Glomerular visceral epithelial cell (primary cell): ENCODE results near the gene SH3YL1.

Experiments
- DNase-seq: peaks from one replicate; pipeline ENCODE4 v3.0.0-alpha.2; 2016; ENCODE audit errors: extremely low spot score

SH3YL1 gene

DNA sequence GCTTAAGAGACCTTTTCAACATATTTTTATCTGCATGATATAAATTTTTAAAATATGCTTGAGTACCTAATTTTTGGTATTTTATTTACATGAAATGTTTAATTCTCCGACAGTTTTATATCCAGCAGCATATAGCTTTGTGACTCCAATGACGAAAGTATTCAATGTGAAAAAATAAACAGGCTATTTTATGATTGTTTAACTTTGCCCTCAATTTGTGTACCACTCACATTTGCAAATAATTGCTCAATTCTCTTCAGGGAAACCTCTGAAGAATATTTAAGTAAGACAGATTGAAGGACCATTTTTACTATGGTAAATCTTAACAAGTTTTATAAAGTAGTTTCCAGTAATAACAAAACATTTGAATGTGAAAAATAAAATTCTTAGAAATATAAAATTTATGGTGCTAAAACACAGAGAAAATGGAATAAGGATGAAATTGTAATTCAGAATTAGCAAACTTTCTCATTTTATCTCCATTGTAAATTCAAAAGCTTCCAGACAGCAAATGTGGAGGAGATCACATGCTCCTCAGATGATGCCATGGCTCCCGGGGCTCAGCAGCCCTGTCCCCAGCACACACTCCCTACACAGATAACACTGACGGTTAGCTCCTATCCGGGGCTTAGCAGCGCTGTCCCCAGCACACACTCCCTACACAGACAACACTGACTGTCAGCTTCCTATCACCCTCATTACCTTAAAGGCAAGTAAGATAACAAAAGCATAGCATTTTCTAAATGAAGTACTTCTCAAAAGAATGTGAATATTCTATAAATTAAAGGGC, 39.7 kb downstream of the SH3YL1 start:
- DNase-seq: no peak

DNA sequence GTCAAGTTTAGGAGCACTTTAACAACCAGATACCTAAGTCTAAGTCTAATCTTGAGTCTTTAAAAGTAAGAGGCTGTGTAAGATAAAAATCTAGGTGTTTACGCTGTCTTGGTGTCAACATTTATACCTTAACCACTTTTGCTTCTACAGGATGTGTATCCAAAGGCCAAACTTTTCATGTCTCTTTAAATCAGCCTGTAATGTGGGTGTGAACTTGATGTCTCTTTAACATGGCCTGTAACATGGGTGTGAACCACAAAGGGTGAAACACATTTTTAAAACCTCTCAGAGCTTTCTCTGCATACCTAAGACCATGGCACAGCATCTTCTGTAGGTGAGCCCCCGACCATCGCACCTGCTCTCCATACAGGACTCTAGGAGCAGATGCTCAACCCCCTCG, 40.4 kb downstream of the SH3YL1 start:
- DNase-seq: no peak

DNA sequence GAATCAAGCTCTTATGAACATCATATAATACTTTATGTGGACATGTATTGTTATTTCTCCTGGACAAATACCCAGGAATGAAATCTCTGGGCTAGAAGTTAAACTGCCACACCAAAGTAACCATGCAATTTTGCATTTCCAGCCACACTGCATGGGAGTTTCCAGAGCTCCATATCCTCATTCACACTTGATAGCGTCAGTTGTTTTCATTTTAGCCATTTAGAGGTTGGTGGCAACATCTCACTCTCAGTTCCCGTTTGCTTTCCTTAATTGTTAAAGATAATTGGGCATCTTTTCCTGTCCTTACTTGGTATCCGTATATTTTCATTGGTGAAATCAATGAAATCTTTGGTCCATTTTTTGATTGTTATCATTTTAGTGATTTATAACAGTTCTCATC, 47.8 kb downstream of the SH3YL1 start:
- no peak for DNase-seq

DNA sequence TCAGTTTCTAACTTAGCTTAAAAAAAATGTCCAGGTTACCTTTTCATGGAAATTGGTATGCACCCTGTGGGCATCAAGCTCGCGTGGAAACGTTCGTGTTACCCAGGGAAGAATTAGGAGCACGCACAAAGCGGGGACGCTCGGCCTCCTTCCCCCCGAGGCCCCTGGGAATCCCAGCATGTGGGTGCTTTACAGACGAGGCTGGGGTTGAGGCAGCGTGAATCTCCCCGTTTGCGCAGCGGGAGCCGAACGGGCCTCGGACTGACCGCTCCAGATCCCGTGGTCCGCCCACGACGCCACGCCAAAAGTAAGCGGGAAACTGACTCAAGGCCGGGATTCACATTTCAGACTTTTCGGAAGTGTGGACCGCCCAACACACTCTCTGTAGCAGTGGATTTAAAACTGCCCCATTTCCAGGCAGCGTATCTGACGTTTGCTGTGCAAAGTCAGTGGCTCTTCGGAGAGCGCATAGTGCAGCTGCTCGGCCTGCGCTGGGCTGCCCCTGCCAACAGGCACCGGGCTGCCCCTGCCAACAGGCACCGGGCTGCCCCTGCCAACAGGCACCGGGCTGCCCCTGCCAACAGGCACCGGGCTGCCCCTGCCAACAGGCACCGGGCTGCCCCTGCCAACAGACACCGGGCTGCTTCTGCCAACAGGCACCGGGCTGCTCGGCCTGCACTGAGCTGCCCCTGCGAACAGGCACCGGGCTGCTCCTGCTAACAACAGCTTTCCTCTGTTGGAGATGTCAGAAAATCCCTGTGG, 49.7 kb downstream of the SH3YL1 start:
- no peak for DNase-seq

DNA sequence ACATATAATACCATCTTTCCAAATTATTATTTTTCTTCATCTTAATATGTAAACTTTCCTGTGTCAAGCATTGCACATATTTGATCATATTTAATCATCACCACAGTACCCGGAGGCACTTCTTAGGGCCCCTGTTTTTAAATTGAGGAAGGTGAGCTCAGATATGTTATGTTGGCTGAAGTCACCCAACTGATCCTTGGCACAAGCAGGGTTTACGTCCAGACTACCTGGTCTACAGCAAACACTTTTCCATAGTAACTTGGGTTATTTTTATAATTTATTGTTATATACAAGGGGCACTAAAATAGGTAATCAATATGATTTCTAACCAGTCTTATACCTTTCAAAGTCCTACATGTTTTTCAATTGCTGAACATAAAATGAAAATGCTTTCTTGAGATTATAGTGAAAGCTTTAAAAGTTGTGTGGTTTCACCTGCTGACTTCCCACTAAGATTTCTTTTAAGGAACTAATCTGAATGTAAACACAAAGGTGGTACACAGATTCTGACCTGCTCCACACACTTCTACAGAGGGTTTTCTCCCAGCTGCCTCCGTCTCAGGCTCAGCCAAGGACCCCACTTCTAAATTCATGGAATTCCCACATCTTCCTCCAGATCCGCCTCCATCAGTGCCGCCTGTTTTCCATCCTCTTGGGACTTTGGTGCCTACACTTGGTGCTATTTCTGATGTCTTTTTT, 52.2 kb downstream of the SH3YL1 start:
- DNase-seq: no peak

DNA sequence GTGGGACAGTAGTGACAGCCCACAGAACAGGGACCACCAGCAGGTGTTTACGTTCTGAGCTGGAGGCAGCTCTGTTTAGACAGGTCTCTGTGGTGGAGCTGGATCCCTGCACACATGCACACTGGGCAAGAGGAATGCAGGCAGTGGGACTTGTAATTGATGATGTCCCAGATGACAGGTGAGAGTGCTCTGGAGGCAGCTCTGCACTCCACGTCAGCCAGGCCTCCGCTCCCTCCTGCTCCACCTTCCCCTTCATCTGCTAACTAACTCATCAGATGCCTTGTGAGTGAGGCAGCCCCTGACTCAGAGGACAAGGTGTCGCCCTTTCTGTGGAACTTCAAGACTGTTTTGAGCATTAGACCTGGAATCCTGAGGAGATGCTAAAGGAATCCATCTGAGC, 53.2 kb downstream of the SH3YL1 start:
- no peak for DNase-seq

DNA sequence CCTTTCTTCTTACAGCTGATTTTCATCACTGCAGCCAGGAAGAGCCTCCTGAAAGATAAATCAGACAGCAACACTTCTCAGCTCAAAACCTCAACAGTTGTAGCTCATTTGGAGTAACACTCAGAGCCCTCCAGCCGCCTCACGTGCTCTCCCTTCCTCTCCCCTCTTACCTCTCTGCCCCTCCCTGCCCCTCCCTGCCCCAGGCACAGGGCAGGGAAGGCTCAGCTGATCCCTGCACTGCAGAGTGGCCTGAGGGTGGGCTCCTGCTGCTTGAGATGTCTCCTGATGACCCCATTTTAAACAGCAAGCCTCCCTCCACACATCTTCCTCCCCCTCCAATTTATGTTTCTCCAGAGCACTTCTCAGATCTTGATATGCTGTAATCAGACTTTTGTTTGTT, 54.4 kb downstream of the SH3YL1 start:
- no peak for DNase-seq

DNA sequence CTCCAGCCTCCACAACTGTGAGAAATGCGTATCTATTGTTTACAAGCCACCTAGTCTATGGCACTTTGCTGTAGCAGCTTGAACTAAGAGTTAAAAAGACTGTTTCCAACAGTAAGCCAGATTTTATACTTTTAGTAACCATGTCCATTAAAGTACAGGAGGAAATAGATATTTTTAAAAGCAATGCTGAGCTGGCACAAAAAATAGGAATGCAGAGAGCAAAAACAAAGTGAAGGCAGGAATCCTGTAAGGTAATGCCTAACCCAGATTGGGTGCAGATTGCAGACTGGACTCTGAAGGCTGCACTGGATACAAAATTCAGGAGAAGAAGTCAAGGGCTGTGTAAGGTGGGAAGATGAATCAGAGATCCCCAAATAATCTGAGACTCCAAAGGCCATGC, 55.5 kb downstream of the SH3YL1 start:
- DNase-seq: no peak

DNA sequence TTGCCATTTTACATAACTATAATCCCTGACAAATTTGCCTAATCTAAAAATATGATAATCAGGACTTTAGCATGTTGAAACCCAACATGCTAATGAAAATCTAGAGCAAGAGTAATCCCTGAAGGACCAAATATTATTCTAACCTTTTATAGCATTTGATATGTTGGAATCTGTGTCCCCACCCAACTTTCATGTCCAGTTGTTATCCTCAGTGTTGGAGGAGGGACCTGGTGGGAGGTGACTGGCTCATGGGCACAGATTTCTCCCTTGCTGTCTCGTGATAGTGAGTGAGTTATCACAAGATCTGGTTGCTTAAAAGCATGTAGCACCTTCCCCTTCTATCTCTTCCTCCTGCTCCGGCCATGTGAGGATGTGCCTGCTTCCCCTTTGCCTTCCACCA, 59.8 kb downstream of the SH3YL1 start:
- no peak for DNase-seq

DNA sequence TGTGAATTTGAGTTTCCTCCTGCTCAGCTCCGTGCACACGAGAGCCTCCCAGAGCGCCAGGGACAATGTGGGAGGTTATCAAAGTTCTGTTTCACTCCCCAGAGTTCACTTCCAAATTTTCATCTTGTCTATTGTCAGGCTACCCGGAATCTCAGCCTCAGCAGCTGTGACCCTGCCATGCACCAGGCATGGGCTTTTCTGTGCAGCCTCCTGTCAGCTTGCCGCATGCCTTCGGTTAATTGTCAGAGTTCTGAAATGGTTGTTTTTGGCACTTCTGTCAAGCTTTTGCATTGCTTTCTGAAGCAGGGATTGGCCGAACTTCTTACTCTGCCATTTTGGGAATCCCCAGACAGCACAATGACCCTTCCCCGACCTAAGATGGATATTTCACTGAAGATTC, 60.4 kb downstream of the SH3YL1 start:
- no peak for DNase-seq

DNA sequence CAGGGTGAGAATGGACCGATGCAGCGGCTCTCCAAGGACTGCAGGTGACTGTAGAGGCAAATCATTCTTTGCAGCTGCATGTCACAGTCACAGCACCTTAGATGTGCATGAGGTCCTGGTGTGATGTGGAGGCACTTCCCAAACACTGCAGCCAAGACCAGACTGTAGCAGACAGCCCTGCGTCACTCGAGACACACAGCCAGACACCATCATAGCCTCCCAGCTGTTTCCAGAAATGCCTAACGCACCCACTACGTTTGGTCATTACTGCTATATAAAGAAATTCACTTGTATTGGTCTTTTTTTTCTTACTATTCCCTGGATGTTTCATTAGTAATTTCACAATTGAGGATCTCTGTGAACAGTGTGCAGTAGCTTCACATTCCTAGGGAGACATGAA, 60.9 kb downstream of the SH3YL1 start:
- no peak for DNase-seq

DNA sequence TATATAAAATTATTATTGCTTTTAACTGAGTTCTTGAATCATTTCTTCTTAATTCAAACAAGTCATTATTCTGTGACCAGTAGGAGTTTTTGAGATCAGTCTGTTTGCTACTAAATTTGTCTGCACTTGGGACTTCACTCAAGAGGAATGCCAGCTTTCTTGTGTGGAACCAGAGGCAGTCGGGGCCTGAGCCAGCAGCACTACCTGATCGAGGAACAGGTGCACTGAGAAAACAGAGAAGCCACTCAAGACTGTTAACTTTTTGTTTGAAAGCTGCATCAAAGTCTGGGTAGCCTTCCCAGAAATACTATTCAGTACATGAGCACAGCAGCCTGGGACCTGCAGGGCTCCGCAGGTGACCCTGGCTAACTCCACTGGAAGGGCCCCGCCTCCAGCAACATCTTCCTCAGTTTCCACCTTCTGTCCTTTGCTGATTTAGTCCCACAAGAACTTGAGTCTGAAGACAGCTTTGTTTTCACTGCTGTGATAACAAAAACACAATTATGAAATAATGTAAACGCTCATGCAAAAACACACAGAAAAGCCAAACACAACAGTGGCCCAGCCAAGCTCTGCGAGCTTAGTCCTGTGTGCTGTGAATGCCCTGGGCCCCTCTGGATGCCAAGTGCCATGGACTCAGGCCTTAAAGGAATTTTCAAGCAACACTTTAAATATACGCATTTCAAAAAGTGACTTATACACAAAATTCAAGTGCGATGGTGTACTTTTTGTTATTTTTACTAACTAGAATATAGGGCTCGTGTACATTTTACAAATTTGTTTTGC, 62.0 kb downstream of the SH3YL1 start:
- no peak for DNase-seq

DNA sequence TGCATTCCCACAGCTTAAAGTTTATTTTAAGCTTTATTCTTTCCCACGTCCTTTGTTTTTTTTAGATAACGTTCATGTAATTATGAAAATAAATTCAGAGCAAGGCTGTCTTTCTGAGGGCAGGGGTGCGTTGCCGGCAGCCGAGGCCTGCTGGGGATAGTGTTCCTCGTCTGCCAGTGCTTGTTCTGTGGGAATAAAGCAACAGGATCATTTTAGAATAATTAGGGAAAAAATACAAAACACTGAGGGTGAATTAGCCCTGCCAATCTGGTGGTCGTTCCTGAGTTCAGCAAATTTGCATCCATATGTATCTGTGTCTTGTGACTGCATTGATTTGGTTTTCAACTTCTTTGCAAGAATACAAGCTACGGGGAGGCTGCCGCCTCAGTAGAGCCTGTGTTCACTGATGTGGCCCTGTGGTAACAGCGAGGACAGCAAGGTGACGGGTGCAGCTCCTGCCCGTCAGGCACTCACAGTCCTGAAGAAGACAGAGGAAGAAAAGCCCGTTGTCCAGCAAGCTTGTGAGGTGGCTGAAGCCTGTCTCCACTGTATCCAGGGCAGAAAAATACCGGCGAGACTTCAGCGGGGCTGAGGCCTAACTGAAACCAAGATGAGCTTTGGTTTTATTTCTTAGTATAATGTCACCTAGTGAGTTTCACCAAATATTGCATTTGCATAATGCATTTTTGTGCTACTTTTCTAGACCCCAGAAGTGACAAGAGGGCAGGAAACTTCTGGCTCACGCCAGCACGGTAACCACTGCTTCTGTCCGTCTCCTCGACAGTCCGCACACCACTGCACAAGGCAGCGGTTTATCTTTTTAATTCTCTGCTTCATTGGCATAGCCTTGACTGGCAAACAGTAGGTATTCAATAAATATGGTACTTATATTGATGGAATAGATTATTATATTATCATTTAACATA, 64.5 kb downstream of the SH3YL1 start:
- DNase-seq: no peak

DNA sequence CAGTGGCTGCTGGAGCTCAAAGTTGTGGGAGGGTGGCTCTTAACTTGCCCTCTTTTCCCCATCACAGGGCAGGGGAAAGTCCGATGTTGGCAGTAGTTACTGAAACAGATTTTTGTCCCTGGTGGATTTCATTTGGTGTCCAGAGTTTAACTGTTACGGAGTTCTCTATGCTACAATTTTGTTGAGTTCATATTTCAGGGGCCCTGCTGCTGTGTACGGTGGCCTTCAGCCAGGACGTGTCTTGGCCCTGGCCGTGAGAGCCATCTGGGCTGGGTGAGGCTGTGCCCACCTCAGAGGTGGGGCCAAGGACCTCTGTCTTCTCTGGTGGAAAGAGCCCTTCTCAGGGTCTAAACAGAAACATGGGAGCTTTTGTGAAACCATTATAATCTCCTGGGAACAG, 67.4 kb downstream of the SH3YL1 start:
- no peak for DNase-seq

DNA sequence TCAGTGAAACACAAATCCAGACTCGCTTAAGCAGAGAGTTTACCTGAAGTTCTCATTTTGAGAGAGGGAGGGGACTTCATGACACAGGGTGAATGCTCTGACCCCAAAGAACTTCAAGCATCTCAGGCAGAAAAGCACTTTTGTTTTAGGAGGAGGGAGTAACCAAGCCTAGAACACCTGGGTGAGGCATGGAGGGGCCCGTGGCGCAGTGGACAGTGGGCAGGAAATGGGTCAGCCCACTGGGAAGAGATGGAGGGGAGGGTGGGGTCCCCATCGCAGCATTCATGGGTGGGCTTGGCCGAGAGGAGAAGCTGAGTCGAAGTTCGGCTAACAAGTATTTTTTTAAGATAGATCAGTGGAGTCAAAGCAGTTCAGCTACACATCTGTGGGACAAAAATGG, 67.9 kb downstream of the SH3YL1 start:
- no peak for DNase-seq

DNA sequence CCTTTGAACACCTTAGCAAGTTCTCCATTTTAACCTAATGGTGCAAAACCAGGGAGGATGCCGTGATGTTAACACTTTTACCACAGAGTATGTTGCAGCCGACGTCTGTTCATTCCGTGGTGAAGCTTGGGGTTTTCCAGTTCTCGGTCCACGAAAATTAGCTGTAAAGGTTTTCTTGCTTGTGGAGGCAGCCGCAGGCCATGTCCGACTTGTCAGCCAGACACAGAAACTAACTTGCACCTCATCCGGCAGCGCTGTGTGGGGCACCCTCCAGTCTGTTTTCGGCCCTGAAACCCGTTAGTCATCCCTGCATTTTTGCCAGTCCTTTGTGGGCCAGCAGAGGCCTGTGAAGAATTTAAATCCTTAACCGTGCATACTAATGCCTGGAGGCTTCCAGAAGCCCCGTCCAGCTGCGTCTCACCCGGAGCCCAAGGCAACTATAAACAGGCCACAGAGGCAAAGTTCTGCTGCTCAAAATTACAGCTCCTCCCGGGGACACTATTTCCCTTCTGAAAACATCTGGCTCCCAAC, 70.6 kb downstream of the SH3YL1 start:
- DNase-seq: no peak

DNA sequence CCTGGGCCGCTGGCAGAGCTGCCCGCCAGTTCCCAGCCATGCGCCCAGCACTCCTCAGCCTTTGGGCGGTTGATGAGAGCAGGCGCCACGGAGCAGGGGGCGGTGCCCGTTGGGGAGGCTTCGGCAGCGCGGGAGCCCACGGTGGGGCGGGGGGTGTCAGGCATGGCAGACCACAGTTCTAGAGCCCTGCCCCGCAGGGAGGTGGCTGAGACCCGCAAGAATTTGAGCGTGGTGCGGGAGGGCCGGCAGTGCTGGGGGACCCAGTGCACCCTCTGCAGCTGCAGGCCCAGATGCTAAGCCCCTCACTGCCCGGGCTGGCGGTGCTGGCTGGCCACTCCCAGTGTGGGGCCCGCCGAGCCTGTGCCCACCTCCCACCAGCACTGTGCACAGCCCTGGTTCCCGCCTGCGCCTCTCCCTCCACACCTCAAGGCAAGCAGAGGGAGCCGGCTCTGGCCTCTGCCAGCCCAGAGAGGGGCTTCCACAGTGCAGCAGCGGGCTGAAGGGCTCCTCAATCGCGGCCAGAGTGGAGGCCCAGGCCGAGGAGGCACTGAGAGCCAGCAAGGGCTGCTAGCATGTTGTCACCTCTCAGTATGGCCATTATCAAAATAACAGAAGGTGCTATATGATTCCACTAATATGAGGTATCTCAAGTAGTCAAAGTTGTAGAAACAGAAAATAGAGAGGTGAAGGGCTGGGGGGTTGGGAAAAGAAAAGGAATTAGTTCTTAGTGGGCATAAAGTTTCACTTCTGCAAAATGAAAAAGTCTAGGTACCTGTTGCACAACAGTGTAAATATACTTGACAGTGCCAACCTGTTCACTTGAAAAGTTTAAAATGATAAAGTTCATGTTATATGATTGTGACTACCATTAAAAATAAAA, 72.3 kb downstream of the SH3YL1 start:
- DNase-seq: no peak

DNA sequence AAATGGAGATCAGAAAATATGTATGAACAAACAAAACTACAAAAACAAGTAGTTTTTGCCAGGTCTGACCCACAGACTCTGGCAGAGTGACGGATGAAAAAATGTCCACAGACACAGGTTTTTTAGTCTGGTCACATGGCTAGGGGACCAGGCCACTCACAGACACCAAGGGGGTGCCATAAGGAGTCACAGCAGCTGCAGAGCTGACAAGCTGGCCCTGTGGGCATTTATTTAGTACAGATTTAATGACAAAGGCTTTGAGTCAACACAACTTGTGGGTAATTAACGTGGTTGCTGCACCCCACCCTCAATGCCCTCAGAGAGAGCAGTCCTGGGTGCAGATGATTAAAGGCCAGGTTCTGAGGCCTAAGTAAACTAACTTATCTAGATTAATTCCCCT, 76.0 kb downstream of the SH3YL1 start:
- no peak for DNase-seq

DNA sequence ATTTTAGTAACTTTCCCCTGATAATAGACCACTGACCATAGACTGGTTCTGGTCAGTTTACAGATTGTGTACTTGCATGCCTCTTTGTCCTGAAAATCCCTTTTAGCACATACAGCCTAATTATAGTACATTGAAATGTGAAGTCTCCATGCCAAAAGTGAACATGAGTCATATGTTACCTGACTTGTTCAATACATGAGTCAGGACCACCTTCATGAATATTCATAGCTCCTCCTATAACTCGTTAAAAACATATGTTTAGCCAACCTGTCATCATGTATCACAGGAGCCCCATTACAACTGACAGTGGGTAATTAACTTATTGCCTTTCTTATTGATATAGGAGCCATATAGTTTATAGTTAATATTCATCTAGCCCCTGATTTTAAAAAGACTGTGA, 78.6 kb downstream of the SH3YL1 start:
- no peak for DNase-seq

DNA sequence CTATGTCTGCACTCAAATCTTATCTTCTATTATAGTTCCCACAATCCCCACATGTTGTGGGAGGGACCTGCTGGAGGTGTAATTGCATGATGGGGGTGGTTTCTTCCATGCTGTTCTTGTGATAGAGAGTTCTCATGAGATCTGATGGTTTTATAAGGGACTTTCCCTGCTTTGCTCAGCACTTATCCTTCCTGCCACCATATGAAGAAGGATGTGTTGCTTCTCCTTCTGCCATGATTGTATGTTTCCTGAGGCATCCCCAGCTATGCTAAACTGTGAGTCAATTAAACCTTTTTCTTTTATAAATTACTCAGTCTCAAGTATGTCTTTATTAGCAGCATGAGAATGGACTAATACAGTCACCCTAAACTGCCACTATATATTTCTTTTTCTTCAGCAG, 79.1 kb downstream of the SH3YL1 start:
- no peak for DNase-seq
